Activated CD8-positive, alpha-beta memory T cell treated with anti-CD3 and anti-CD28 coated beads for 1 hour (primary cell): ENCODE measurements around the gene PCDHGA10.
"Not testable (repeated sequence)": the region's sequence is repeated elsewhere in the genome, so short reads cannot be mapped to it uniquely, and the experiment has no call there.

Source experiments
- DNase-seq, 2 donors: peaks; one replicate each; pipeline ENCODE4 v3.0.0-alpha.2; 2020; ENCODE audit warnings: low read depth in 1 of 2; ENCODE audit errors: extremely low read depth in 1 of 2

Gene PCDHGA10

GRCh38 chr5:141412854-141413539 is at the start of gene PCDHGA10:
Gene PCDHGA10, plus strand, starts transcription at chr5:141412987. Its CDS starts 189 bp downstream, at chr5:141413176.
- DNase-seq, result peak in 1 of 2 donors; percentile 17

GRCh38 chr5:141363952-141364660 is 48.7 kb upstream of the PCDHGA10 start, which contains the start of gene PCDHGA5:
Gene PCDHGA5, plus strand, starts transcription at chr5:141364162. Its CDS starts 169 bp downstream, at chr5:141364331.
- DNase-seq, result no peak

GRCh38 chr5:141366016-141366896 is 46.5 kb upstream of the PCDHGA10 start:
- DNase-seq, result no peak

- DNase-seq, result no peak
Measured at GRCh38 chr5:141369994-141370848, 42.6 kb upstream of the PCDHGA10 start, which contains the start of gene PCDHGB3. Gene PCDHGB3, plus strand, starts transcription at chr5:141370242. Its CDS starts 153 bp downstream, at chr5:141370395.

GRCh38 chr5:141371572-141372475 is 41.0 kb upstream of the PCDHGA10 start:
- no peak for DNase-seq

GRCh38 chr5:141373673-141374317 is 39.0 kb upstream of the PCDHGA10 start, which contains the start of gene PCDHGA6:
Gene PCDHGA6, plus strand, starts transcription at chr5:141373891. Its CDS starts 193 bp downstream, at chr5:141374084.
- DNase-seq, result no peak

- DNase-seq, result no peak
Measured at GRCh38 chr5:141374627-141375026, 38.2 kb upstream of the PCDHGA10 start.

- DNase-seq, result not testable (repeated sequence)
Measured at GRCh38 chr5:141375444-141376155, 37.2 kb upstream of the PCDHGA10 start.

- DNase-seq, result no peak
Measured at GRCh38 chr5:141382469-141383294, 30.1 kb upstream of the PCDHGA10 start, which contains the start of gene PCDHGA7. Gene PCDHGA7, plus strand, starts transcription at chr5:141382742. Its CDS starts 158 bp downstream, at chr5:141382900.

- DNase-seq, result no peak
Measured at GRCh38 chr5:141383345-141383744, 29.4 kb upstream of the PCDHGA10 start.

GRCh38 chr5:141384471-141385267 is 28.1 kb upstream of the PCDHGA10 start:
- DNase-seq, result no peak

GRCh38 chr5:141387557-141388311 is 25.1 kb upstream of the PCDHGA10 start, which contains the start of gene PCDHGB4:
Gene PCDHGB4, plus strand, starts transcription at chr5:141387698. Its CDS starts 187 bp downstream, at chr5:141387885.
- DNase-seq, result not testable (repeated sequence)

- no peak for DNase-seq
Measured at GRCh38 chr5:141388661-141389060, 24.1 kb upstream of the PCDHGA10 start.

GRCh38 chr5:141389153-141390042 is 23.4 kb upstream of the PCDHGA10 start:
- DNase-seq, result no peak
